K562 (cell line): ENCODE results near the gene MICALL2. TPM values are rescaled to one million over a fixed set of nuclear protein-coding genes. Genes with fewer than 3 reads are reported as not detected.
A peak's percentile ranks its signal among the peaks of the same experiment; 100 is the strongest.

Source experiments
- CHD1 ChIP-seq: fragments of 200-600 bp; sonication (generic); IDR thresholded peaks from one replicate; pipeline ENCODE4 v1.6.1; 2012; ENCODE audit warnings: mild to moderate bottlenecking, moderate library complexity, low read length, inconsistent platforms
- L3MBTL2 ChIP-seq: fragments of 450-650 bp; IDR thresholded peaks from 2 replicates; pipeline ENCODE4 v1.6.1; 2016; ENCODE audit warnings: mild to moderate bottlenecking, moderate library complexity
- MAZ ChIP-seq, 2 experiments: fragments of 450-650 bp in 1 of 2; sonication (generic) in 1 of 2; formaldehyde crosslinking; IDR thresholded peaks in 1 of 2; conservative IDR thresholded peaks in 1 of 2; 2 replicates each; pipeline versions ENCODE4 v1.4.0 to v1.5.0; 2020; ENCODE audit warnings: mild to moderate bottlenecking in 1 of 2, missing genetic modification reagents in 1 of 2
- MCM5 ChIP-seq: fragments of 450-650 bp; IDR thresholded peaks from 2 replicates; pipeline ENCODE4 v1.6.1; 2016; ENCODE audit warnings: low read depth
- NR2C2 ChIP-seq, 2 experiments: fragments of 200-800 bp in 1 of 2; sonication (Bioruptor generic) in 1 of 2; sonication (generic) in 1 of 2; formaldehyde crosslinking in 1 of 2; IDR thresholded peaks; 2 replicates each; pipeline versions ENCODE4 v1.6.1 to v1.8.0; 2016 to 2022; ENCODE audit warnings: mild to moderate bottlenecking in 1 of 2, missing compliant biosample characterization in 1 of 2, missing genetic modification characterization in 1 of 2, missing genetic modification reagents in 1 of 2
- RBM39 ChIP-seq: fragments of 200-400 bp; formaldehyde crosslinking; optimal IDR thresholded peaks from 2 replicates; pipeline ENCODE3; 2018; ENCODE audit warnings: low read depth, low read length
- TCF7L2 ChIP-seq: fragments of 150-350 bp; IDR thresholded peaks from 2 replicates; pipeline ENCODE4 v1.6.1; 2016; ENCODE audit warnings: low read depth, mild to moderate bottlenecking, low read length, moderate library complexity
- ZNF133 ChIP-seq: fragments of 250-450 bp; sonication (Bioruptor Pico); IDR thresholded peaks from 2 replicates; pipeline ENCODE4 v1.4.0; 2020; ENCODE audit warnings: mild to moderate bottlenecking
- ZNF212 ChIP-seq: fragments of 450-650 bp; formaldehyde crosslinking; IDR thresholded peaks from 2 replicates; pipeline ENCODE4 v1.4.0; 2020; ENCODE audit warnings: mild to moderate bottlenecking
- ZNF24 ChIP-seq: fragments of 450-650 bp; IDR thresholded peaks from 2 replicates; pipeline ENCODE4 v1.6.1; 2016
- ZNF311 ChIP-seq: fragments of 250-450 bp; sonication (Bioruptor Pico); IDR thresholded peaks from 2 replicates; pipeline ENCODE4 v1.4.0; 2020; ENCODE audit warnings: mild to moderate bottlenecking, moderate library complexity
- ZNF644 ChIP-seq: fragments of 200-800 bp; sonication (Bioruptor generic); IDR thresholded peaks from 2 replicates; pipeline ENCODE4 v1.6.1; 2016; ENCODE audit warnings: low read depth, missing genetic modification characterization, missing compliant biosample characterization
- ZNF79 ChIP-seq: fragments of 250-450 bp; sonication (Bioruptor Pico); IDR thresholded peaks from 2 replicates; pipeline ENCODE4 v1.4.0; 2020; ENCODE audit warnings: low read depth, mild to moderate bottlenecking, moderate library complexity
- ZSCAN29 ChIP-seq: fragments of 450-650 bp; IDR thresholded peaks from 2 replicates; pipeline ENCODE4 v1.6.1; 2017
- polyA plus RNA-seq, 8 experiments: library from polyadenylated mRNA; depleted of rRNA in 4 of 8; stranded (reverse) in 5 of 8; unstranded in 3 of 8; fragments of >200 nt; fragmentation: Nextera tagmentation in 2 of 8; fragmentation: Illumina TruSeq in 1 of 8; extraction: Ambion mirVana in 2 of 8; extraction: Trizol in 1 of 8; gene quantifications; 2 replicates each; pipeline versions ENCODE4 v1.2.1 to v1.2.3, GENCODE V29; 2011 to 2014; ENCODE audit warnings: inconsistent platforms in 1 of 8, missing spikeins in 1 of 8
- total RNA-seq, 7 experiments: library from RNA; depleted of rRNA in 6 of 7; stranded (reverse); fragments of >200 nt in 6 of 7; fragmentation: Illumina TruSeq in 2 of 7; extraction: Trizol in 2 of 7; gene quantifications; 2 replicates each; pipeline versions ENCODE4 v1.2.1 to v1.2.3, GENCODE V29; 2011 to 2021; ENCODE audit warnings: low replicate concordance in 1 of 7
- TF ChIP-seq, protein P1 (sequence below): fragments of 450-650 bp; IDR thresholded peaks from 2 replicates; pipeline ENCODE4 v1.6.1; 2018; ENCODE audit not compliant: partially characterized antibody
- TF ChIP-seq, protein P2 (sequence below), 2 experiments: IDR thresholded peaks in 1 of 2; conservative IDR thresholded peaks in 1 of 2; 2 replicates each; pipeline ENCODE4 v1.6.1; 2016; ENCODE audit warnings: low read depth in 2 of 2, mild to moderate bottlenecking in 1 of 2, missing compliant biosample characterization in 1 of 2, missing genetic modification characterization in 1 of 2, moderate library complexity in 1 of 2
- TF ChIP-seq, protein P3 (sequence below): sonication (generic); formaldehyde crosslinking; IDR thresholded peaks from 2 replicates; pipeline ENCODE4 v1.8.1; 2022; ENCODE audit warnings: missing genetic modification reagents
- TF ChIP-seq, protein P4 (sequence below): fragments of 250-450 bp; sonication (Bioruptor Pico); IDR thresholded peaks from 2 replicates; pipeline ENCODE4 v1.8.0; 2022; ENCODE audit warnings: moderate library complexity, mild to moderate bottlenecking, inconsistent platforms

MICALL2 gene
- total and polyA plus RNA-seq, 9 of the 15 experiments (the other 6 are each of a cell fraction or from before 2014, with no cell fraction given): 1.8 to 103 (median 17.0) TPM

DNA sequence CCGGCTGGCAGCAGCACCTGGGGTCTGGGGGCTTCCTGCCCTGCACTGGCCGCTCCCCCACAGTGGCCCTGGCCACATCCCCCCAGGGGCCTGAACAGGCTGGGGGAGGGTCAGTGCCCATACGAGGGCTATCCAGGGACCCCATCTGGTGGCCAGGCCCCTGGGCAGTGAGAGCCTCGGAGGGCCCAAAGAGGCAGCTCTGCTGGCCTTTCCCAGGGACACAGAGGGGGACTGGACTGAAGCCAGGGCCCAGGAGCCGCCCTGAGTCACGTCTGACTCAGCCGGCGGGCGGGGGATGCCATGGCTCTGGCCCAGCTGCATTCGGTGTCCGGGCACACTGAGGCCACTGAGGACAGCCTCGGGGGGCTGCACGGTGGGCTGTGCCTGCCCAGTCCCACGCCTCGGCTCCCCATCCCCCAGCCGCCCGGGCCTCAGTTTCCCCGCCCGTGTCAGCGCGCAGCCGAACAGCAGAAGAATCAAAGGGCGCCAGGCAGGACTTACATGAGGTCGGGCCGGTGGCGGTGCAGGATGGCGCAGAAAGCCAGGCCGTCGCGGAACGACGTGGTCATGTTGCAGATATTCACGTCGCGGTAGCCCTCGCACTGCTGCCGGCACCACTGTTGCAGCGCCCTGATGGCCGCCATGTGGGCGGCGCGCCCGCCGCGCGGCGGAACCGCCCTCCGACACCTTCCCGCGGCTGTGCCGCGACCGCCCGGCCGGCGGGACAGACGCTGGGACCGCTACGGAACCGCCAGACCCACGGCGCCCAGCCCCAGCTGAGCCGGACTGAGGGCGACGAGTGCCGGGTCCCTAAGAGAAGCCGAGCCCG lies at the start of gene MICALL2 (continued):
- TF ChIP-seq ZNF644 (tag): no peak
- no peak for TF ChIP-seq ZNF133 (CRISPR knock-in tag)
- TF ChIP-seq, protein P1, sequence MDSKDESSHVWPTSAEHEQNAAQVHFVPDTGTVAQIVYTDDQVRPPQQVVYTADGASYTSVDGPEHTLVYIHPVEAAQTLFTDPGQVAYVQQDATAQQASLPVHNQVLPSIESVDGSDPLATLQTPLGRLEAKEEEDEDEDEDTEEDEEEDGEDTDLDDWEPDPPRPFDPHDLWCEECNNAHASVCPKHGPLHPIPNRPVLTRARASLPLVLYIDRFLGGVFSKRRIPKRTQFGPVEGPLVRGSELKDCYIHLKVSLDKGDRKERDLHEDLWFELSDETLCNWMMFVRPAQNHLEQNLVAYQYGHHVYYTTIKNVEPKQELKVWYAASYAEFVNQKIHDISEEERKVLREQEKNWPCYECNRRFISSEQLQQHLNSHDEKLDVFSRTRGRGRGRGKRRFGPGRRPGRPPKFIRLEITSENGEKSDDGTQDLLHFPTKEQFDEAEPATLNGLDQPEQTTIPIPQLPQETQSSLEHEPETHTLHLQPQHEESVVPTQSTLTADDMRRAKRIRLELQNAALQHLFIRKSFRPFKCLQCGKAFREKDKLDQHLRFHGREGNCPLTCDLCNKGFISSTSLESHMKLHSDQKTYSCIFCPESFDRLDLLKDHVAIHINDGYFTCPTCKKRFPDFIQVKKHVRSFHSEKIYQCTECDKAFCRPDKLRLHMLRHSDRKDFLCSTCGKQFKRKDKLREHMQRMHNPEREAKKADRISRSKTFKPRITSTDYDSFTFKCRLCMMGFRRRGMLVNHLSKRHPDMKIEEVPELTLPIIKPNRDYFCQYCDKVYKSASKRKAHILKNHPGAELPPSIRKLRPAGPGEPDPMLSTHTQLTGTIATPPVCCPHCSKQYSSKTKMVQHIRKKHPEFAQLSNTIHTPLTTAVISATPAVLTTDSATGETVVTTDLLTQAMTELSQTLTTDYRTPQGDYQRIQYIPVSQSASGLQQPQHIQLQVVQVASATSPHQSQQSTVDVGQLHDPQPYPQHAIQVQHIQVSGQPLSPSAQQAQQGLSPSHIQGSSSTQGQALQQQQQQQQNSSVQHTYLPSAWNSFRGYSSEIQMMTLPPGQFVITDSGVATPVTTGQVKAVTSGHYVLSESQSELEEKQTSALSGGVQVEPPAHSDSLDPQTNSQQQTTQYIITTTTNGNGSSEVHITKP: no peak
- TF ChIP-seq, protein P2, sequence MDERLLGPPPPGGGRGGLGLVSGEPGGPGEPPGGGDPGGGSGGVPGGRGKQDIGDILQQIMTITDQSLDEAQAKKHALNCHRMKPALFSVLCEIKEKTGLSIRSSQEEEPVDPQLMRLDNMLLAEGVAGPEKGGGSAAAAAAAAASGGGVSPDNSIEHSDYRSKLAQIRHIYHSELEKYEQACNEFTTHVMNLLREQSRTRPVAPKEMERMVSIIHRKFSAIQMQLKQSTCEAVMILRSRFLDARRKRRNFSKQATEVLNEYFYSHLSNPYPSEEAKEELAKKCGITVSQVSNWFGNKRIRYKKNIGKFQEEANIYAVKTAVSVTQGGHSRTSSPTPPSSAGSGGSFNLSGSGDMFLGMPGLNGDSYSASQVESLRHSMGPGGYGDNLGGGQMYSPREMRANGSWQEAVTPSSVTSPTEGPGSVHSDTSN (CRISPR knock-in tag; IDR thresholded peaks at IDR 0.05; ENCODE audit: low read depth): no peak
- TF ChIP-seq, protein P2 (tag; conservative IDR thresholded peaks at IDR 0.05; ENCODE audit: low read depth): no peak
- no peak for TF ChIP-seq TCF7L2
- peak; percentile 47; the same call in 1 of the 2 replicates for TF ChIP-seq L3MBTL2
- TF ChIP-seq MAZ (CRISPR knock-in tag; conservative IDR thresholded peaks at IDR 0.05 in 1 of 2, IDR thresholded peaks at IDR 0.05 in 1 of 2): peak; percentile 45 to 56; a peak in 3 of 4 replicates
- TF ChIP-seq, protein P3, sequence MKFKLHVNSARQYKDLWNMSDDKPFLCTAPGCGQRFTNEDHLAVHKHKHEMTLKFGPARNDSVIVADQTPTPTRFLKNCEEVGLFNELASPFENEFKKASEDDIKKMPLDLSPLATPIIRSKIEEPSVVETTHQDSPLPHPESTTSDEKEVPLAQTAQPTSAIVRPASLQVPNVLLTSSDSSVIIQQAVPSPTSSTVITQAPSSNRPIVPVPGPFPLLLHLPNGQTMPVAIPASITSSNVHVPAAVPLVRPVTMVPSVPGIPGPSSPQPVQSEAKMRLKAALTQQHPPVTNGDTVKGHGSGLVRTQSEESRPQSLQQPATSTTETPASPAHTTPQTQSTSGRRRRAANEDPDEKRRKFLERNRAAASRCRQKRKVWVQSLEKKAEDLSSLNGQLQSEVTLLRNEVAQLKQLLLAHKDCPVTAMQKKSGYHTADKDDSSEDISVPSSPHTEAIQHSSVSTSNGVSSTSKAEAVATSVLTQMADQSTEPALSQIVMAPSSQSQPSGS (CRISPR knock-in tag): no peak
- TF ChIP-seq ZNF24: no peak
- TF ChIP-seq ZSCAN29: no peak
- TF ChIP-seq ZNF311 (CRISPR knock-in tag): no peak
- no peak for TF ChIP-seq ZNF79 (CRISPR knock-in tag)
- no peak for TF ChIP-seq MCM5
- TF ChIP-seq, protein P4, sequence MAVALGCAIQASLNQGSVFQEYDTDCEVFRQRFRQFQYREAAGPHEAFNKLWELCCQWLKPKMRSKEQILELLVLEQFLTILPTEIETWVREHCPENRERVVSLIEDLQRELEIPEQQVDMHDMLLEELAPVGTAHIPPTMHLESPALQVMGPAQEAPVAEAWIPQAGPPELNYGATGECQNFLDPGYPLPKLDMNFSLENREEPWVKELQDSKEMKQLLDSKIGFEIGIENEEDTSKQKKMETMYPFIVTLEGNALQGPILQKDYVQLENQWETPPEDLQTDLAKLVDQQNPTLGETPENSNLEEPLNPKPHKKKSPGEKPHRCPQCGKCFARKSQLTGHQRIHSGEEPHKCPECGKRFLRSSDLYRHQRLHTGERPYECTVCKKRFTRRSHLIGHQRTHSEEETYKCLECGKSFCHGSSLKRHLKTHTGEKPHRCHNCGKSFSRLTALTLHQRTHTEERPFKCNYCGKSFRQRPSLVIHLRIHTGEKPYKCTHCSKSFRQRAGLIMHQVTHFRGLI: no peak
- TF ChIP-seq NR2C2 (CRISPR knock-in tag; IDR thresholded peaks at IDR 0.05): 0 out of 2 replicates have a peak, but pooled peaks have one; percentile 61
- no peak for TF ChIP-seq NR2C2 (tag; IDR thresholded peaks at IDR 0.05)
- TF ChIP-seq RBM39: no peak
- TF ChIP-seq ZNF212 (CRISPR knock-in tag): no peak
- peak; percentile 69 for TF ChIP-seq CHD1
